Neural cell (in vitro differentiated cells): ENCODE data around the gene IQCN. TPM values are rescaled to one million over a fixed set of nuclear protein-coding genes. Genes with fewer than 3 reads are reported as not detected.
A peak's percentile ranks its signal among the peaks of the same experiment; 100 is the strongest.

Source experiments
- H2AFZ ChIP-seq: fragments of 200-600, 300-800 bp; sonication (generic), shearing (Covaris generic); 2 replicates; pipeline ENCODE4 v1.6.0; 2014; ENCODE audit warnings: low read depth, mild to moderate bottlenecking, antibody characterized with exemption, low read length, moderate library complexity
- H3F3A ChIP-seq: fragments of 200-600 bp; shearing (Covaris generic); 2 replicates; pipeline ENCODE4 v1.6.1; 2016; ENCODE audit warnings: mild to moderate bottlenecking, moderate library complexity, mixed read lengths, antibody characterized with exemption, low read length; ENCODE audit not compliant: insufficient read depth, poor library complexity, severe bottlenecking
- H3K27ac ChIP-seq: fragments of 200-600, 300-800 bp; sonication (generic), shearing (Covaris generic); 2 replicates; pipeline ENCODE4 v1.5.1; 2014; ENCODE audit warnings: mild to moderate bottlenecking, low read length, moderate library complexity
- H3K27me3 ChIP-seq: fragments of 300-800, 200-600 bp; sonication (generic), shearing (Covaris generic); 2 replicates; pipeline ENCODE4 v1.6.0; 2014; ENCODE audit warnings: mild to moderate bottlenecking, low read depth, low read length, moderate library complexity; ENCODE audit not compliant: insufficient read depth
- H3K36me3 ChIP-seq: fragments of 300-800, 200-600 bp; sonication (generic), shearing (Covaris generic); 2 replicates; pipeline ENCODE4 v1.5.1; 2014; ENCODE audit warnings: mild to moderate bottlenecking, antibody characterized with exemption, low read length, moderate library complexity; ENCODE audit not compliant: insufficient read depth
- H3K4me2 ChIP-seq: fragments of 300-800, 200-600 bp; sonication (generic), shearing (Covaris generic); 2 replicates; pipeline ENCODE4 v1.6.0; 2014; ENCODE audit warnings: mild to moderate bottlenecking, low read length
- H3K4me3 ChIP-seq: fragments of 300-800, 200-600 bp; sonication (generic), shearing (Covaris generic); 2 replicates; pipeline ENCODE4 v1.5.1; 2014; ENCODE audit warnings: mild to moderate bottlenecking, low read length, moderate library complexity
- H3K79me2 ChIP-seq: fragments of 200-600 bp; shearing (Covaris generic); replicated peaks from 2 replicates; pipeline ENCODE4 v1.6.0; 2014; ENCODE audit warnings: mild to moderate bottlenecking, low read length, moderate library complexity; ENCODE audit not compliant: insufficient read depth
- H3K9ac ChIP-seq: fragments of 300-800, 200-600 bp; sonication (generic), shearing (Covaris generic); 2 replicates; pipeline ENCODE4 v1.6.1; 2016; ENCODE audit warnings: mild to moderate bottlenecking, low read length, mixed read lengths
- H3K9me2 ChIP-seq: fragments of 200-600 bp; shearing (Covaris generic); 2 replicates; pipeline ENCODE4 v1.6.1; 2016; ENCODE audit warnings: mild to moderate bottlenecking, low read length, mixed read lengths; ENCODE audit not compliant: insufficient read depth
- H3K9me3 ChIP-seq: fragments of 200-600, 300-800 bp; sonication (generic), shearing (Covaris generic); 2 replicates; pipeline ENCODE4 v1.6.1; 2016; ENCODE audit warnings: mild to moderate bottlenecking, mixed run types, low read length, moderate library complexity, mixed read lengths
- H4K20me1 ChIP-seq: fragments of 200-600 bp; shearing (Covaris generic); 2 replicates; pipeline ENCODE4 v1.6.1; 2016; ENCODE audit warnings: mild to moderate bottlenecking, mixed run types; ENCODE audit not compliant: insufficient read depth
- POLR2AphosphoS5 ChIP-seq: IDR thresholded peaks from 2 replicates; pipeline ENCODE4 v1.6.1; 2012
- RAD21 ChIP-seq: fragments of 450-650 bp; conservative IDR thresholded peaks from 2 replicates; pipeline ENCODE4 v1.6.1; 2014; ENCODE audit warnings: antibody characterized with exemption, mild to moderate bottlenecking, moderate library complexity
- SMC3 ChIP-seq: fragments of 450-650 bp; conservative IDR thresholded peaks from 2 replicates; pipeline ENCODE4 v1.6.1; 2014; ENCODE audit warnings: antibody characterized with exemption, mild to moderate bottlenecking, moderate library complexity; ENCODE audit not compliant: poor library complexity
- polyA plus RNA-seq: library from polyadenylated mRNA; depleted of rRNA; stranded (reverse); fragments of >200 nt; gene quantifications from 2 replicates; pipeline ENCODE4 v1.2.3, GENCODE V29; 2014
- small RNA-seq, 3 experiments: library from RNA; depleted of rRNA; stranded (forward); fragments of <200 nt; gene quantifications; one replicate each; pipeline ENCODE3, GENCODE V24; 2012
- TF ChIP-seq, protein P1 (sequence below): IDR thresholded peaks from 2 replicates; pipeline ENCODE4 v1.6.1; 2012; ENCODE audit warnings: borderline replicate concordance
- TF ChIP-seq, protein P2 (sequence below): fragments of 450-650 bp; IDR thresholded peaks from 2 replicates; pipeline ENCODE4 v1.5.1; 2014; ENCODE audit warnings: antibody characterized with exemption, mild to moderate bottlenecking, moderate library complexity; ENCODE audit not compliant: poor library complexity, severe bottlenecking

Gene IQCN
- polyA plus RNA-seq, 1 donor from 2014 or later = 2.5 TPM

DNA sequence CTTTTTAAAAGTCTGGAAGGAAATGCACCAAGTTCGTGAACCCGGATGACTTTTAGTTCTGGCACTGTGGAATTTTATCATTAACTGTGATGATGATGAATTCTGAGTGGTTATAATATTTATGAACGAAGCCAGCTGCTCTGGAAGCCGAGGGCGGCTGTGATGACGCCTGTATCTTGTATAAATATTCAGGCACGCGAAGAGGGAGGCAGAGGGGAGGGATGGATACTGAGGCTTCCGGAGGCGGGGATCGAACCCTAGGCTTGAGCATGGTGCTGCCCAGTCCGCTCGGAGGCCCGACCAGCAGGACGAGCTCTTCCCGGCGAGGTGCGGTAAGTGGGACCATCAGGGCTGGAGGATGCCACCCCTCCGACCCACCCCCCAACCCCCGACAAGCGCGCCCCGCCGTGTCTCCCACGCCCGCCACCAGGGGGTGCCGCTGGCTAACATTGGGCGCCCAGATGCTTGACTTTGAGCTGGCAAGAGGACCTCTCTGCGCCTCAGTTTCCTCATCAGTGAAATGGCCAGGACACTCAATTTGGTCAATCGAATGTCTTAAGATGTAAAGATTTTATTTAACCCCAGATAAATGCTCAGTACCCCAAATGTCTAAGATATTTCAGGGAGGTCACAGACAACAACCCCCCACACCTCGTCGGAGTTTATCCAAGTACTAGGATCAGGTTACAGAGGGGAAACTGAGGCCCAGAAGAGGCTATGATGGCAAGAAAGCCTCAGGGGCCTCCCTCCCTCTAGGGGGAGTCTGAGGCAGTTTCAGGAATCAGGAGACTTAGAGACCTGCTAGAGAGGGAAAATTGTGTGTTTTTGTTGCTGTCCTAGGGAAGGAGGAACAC, 65.9 kb downstream of the IQCN start:
- H3K79me2 ChIP-seq = peaks cover under 1% of the 10 kb centered on the region
- TF ChIP-seq, protein P1, sequence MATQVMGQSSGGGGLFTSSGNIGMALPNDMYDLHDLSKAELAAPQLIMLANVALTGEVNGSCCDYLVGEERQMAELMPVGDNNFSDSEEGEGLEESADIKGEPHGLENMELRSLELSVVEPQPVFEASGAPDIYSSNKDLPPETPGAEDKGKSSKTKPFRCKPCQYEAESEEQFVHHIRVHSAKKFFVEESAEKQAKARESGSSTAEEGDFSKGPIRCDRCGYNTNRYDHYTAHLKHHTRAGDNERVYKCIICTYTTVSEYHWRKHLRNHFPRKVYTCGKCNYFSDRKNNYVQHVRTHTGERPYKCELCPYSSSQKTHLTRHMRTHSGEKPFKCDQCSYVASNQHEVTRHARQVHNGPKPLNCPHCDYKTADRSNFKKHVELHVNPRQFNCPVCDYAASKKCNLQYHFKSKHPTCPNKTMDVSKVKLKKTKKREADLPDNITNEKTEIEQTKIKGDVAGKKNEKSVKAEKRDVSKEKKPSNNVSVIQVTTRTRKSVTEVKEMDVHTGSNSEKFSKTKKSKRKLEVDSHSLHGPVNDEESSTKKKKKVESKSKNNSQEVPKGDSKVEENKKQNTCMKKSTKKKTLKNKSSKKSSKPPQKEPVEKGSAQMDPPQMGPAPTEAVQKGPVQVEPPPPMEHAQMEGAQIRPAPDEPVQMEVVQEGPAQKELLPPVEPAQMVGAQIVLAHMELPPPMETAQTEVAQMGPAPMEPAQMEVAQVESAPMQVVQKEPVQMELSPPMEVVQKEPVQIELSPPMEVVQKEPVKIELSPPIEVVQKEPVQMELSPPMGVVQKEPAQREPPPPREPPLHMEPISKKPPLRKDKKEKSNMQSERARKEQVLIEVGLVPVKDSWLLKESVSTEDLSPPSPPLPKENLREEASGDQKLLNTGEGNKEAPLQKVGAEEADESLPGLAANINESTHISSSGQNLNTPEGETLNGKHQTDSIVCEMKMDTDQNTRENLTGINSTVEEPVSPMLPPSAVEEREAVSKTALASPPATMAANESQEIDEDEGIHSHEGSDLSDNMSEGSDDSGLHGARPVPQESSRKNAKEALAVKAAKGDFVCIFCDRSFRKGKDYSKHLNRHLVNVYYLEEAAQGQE = no peak
- peak; percentile 17 for TF ChIP-seq SMC3
- TF ChIP-seq RAD21 = peak; percentile 23
- TF ChIP-seq, protein P2, sequence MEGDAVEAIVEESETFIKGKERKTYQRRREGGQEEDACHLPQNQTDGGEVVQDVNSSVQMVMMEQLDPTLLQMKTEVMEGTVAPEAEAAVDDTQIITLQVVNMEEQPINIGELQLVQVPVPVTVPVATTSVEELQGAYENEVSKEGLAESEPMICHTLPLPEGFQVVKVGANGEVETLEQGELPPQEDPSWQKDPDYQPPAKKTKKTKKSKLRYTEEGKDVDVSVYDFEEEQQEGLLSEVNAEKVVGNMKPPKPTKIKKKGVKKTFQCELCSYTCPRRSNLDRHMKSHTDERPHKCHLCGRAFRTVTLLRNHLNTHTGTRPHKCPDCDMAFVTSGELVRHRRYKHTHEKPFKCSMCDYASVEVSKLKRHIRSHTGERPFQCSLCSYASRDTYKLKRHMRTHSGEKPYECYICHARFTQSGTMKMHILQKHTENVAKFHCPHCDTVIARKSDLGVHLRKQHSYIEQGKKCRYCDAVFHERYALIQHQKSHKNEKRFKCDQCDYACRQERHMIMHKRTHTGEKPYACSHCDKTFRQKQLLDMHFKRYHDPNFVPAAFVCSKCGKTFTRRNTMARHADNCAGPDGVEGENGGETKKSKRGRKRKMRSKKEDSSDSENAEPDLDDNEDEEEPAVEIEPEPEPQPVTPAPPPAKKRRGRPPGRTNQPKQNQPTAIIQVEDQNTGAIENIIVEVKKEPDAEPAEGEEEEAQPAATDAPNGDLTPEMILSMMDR = peak; percentile 32
- no peak for TF ChIP-seq POLR2AphosphoS5
- H3F3A ChIP-seq = peaks cover 3% of the 10 kb centered on the region
- no peaks in the 10 kb centered on the region for H4K20me1 ChIP-seq
- no peaks in the 10 kb centered on the region for H3K27me3 ChIP-seq
- no peaks in the 10 kb centered on the region for H3K36me3 ChIP-seq
- no peak overlapping the region for H3K4me3 ChIP-seq
- no peak overlapping the region for H2AFZ ChIP-seq
- H3K27ac ChIP-seq = no peak overlapping the region
- H3K9ac ChIP-seq = no peak overlapping the region
- H3K9me2 ChIP-seq = no peaks in the 10 kb centered on the region
- no peaks in the 10 kb centered on the region for H3K9me3 ChIP-seq
- H3K4me2 ChIP-seq = no peak overlapping the region

Small RNAs within 50 kb of the gene (small RNA-seq; reads per million reads assigned to genes)
- gene MIR3188 (0 to 0.52 (median 0.16) reads per million in 3 experiments), gene RPL39P38 (0 reads per million in 3 experiments)

Other genes starting within 250 kb of the IQCN start
- gene IL12RB1, start 187.5 kb downstream of the IQCN start, polyA plus RNA-seq = not detected in 2 replicates
- 2.3 and 2.4 TPM in 2 replicates for gene MAST3, start 176.7 kb downstream of the IQCN start, polyA plus RNA-seq
- 14.8 and 19.1 TPM in 2 replicates for gene PIK3R2, start 121.3 kb downstream of the IQCN start, polyA plus RNA-seq
- 0.82 TPM in 1 of 2 replicates, not detected in the other for gene IFI30, start 100.6 kb downstream of the IQCN start, polyA plus RNA-seq
- 17.7 and 23.8 TPM in 2 replicates for gene MPV17L2, start 81.2 kb downstream of the IQCN start, polyA plus RNA-seq
- 32.3 and 49.4 TPM in 2 replicates for gene RAB3A, start 70.4 kb downstream of the IQCN start, polyA plus RNA-seq
- 1.6 and 2.6 TPM in 2 replicates for gene PDE4C, start 48.0 kb downstream of the IQCN start, polyA plus RNA-seq
- 94.9 and 134 TPM in 2 replicates for gene JUND, start 7.2 kb upstream of the IQCN start, polyA plus RNA-seq
- 382 and 410 TPM in 2 replicates for gene LSM4, start 48.6 kb upstream of the IQCN start, polyA plus RNA-seq
- gene PGPEP1, start 66.1 kb upstream of the IQCN start, polyA plus RNA-seq = 5.9 and 10.9 TPM in 2 replicates
- 1.6 TPM in 1 of 2 replicates, not detected in the other for gene GDF15, start 111.7 kb upstream of the IQCN start, polyA plus RNA-seq
- not detected in 2 replicates for gene LRRC25, start 123.2 kb upstream of the IQCN start, polyA plus RNA-seq
- 148 and 166 TPM in 2 replicates for gene SSBP4, start 144.9 kb upstream of the IQCN start, polyA plus RNA-seq
- gene ISYNA1, start 163.7 kb upstream of the IQCN start, polyA plus RNA-seq = 123 and 164 TPM in 2 replicates
- gene ELL, start 247.6 kb upstream of the IQCN start, polyA plus RNA-seq = 7.2 and 8.8 TPM in 2 replicates